ENCODE data around the gene MTSS2.

DNA sequence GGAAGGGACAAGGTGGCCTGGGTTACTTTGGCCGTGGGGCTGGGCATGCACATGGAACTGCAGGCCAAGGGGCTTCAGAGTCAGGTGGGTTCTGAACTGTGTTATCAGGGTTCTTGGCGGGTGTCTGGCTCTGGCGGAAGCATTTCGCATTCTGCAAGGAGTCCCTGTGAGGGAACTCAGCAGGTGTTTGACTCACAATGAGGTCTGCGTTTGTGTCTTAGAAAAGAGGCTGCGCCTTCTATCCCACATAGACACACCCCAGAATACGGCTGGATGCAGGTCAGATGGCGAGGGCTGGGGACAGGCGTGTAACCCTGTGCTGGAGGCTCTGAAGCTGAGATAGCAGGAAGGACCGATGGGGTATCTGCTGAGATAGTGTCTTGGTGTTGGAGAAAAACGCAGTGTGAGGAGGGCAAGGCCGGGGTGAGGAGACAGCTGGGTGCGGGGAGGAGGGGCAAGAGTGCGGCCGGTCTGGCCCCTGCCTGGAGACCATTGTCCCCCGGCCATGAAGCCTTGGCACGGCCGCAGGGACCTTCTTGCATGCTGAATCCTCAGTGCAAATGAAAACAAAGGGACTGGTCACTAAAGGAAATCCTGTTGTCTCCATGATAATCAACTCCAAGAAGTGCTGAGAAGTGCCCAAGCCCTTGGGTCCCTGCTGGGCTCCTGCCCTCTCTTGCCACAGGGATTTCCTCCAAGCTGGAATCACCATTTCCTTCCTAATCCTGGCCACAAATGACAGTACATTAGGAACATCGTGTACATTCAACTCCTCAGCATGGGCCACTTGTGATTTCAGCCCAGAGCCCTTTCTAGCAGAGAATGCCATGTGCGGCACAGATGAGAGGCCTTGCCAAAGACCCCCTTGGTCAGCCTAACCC, 22.8 kb upstream of the MTSS2 start:
- no peak for TF ChIP-seq ELF4 (IDR thresholded peaks at IDR 0.05)
- no peak for TF ChIP-seq FOXA1 (IDR thresholded peaks at IDR 0.05)
- no peak for TF ChIP-seq SUZ12 (IDR thresholded peaks at IDR 0.05)
- TF ChIP-seq FOXK2 (IDR thresholded peaks at IDR 0.05): no peak
- no peak for TF ChIP-seq SP1 (IDR thresholded peaks at IDR 0.05)
- TF ChIP-seq BHLHE40 (IDR thresholded peaks at IDR 0.05; ENCODE audit: borderline replicate concordance): no peak
- TF ChIP-seq FOXM1 (IDR thresholded peaks at IDR 0.05; ENCODE audit: borderline replicate concordance): no peak
- no peak for TF ChIP-seq L3MBTL2 (conservative IDR thresholded peaks at IDR 0.05)
- no peak for TF ChIP-seq CTBP1 (IDR thresholded peaks at IDR 0.05; ENCODE audit: borderline replicate concordance)
- TF ChIP-seq ZNF384 (IDR thresholded peaks at IDR 0.05): no peak
- TF ChIP-seq HDGF (IDR thresholded peaks at IDR 0.05; ENCODE audit: borderline replicate concordance): no peak
- no peak for TF ChIP-seq TARDBP (IDR thresholded peaks at IDR 0.05)
- TF ChIP-seq NFRKB (IDR thresholded peaks at IDR 0.05): no peak
- TF ChIP-seq, protein P1, sequence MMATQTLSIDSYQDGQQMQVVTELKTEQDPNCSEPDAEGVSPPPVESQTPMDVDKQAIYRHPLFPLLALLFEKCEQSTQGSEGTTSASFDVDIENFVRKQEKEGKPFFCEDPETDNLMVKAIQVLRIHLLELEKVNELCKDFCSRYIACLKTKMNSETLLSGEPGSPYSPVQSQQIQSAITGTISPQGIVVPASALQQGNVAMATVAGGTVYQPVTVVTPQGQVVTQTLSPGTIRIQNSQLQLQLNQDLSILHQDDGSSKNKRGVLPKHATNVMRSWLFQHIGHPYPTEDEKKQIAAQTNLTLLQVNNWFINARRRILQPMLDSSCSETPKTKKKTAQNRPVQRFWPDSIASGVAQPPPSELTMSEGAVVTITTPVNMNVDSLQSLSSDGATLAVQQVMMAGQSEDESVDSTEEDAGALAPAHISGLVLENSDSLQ (IDR thresholded peaks at IDR 0.05): no peak

Data from HEK293T (cell line).